ENCODE data around the gene MAT2B. TPM values are rescaled to one million over a fixed set of nuclear protein-coding genes. Genes with fewer than 3 reads are reported as not detected.
A peak's percentile ranks its signal among the peaks of the same experiment; 100 is the strongest.

The MAT2B gene
- polyA plus RNA-seq, 2 of the 4 experiments (the other 2 are of a cell fraction): 58.6 to 74.0 TPM

DNA sequence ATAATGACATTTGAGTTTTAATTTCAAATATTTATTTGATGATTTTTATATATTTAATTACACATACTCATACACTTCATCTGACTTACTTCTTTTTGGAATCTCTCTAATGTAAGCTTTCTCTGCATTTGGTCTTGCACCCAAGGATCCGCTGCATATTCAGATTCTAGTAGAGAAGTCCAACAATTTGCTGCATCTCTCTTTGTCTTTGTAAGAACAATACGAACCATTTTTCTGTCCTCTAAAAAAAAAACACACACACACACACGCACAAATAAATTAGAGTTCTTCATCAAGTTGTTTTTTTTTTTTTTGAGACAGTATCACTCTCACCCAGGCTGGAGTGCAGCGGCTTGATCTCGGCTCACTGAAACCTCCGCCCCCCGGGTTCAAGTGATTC is 48.6 kb upstream of the MAT2B start:
- TF ChIP-seq, protein P1, sequence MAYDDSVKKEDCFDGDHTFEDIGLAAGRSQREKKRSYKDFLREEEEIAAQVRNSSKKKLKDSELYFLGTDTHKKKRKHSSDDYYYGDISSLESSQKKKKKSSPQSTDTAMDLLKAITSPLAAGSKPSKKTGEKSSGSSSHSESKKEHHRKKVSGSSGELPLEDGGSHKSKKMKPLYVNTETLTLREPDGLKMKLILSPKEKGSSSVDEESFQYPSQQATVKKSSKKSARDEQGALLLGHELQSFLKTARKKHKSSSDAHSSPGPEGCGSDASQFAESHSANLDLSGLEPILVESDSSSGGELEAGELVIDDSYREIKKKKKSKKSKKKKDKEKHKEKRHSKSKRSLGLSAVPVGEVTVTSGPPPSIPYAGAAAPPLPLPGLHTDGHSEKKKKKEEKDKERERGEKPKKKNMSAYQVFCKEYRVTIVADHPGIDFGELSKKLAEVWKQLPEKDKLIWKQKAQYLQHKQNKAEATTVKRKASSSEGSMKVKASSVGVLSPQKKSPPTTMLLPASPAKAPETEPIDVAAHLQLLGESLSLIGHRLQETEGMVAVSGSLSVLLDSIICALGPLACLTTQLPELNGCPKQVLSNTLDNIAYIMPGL (CRISPR knock-in tag; IDR thresholded peaks at IDR 0.05; ENCODE audit: borderline replicate concordance): no peak
- no peak for TF ChIP-seq GATA3 (IDR thresholded peaks at IDR 0.05; ENCODE audit: borderline replicate concordance)
- TF ChIP-seq JUN (IDR thresholded peaks at IDR 0.05): no peak
- no peak for TF ChIP-seq BHLHE40 (IDR thresholded peaks at IDR 0.05; ENCODE audit: low read depth, low read length)
- no peak for TF ChIP-seq MAZ (IDR thresholded peaks at IDR 0.05; ENCODE audit: borderline replicate concordance, low read depth, low read length)
- no peak for TF ChIP-seq SMC3 (IDR thresholded peaks at IDR 0.05)
- no peak for TF ChIP-seq EHMT2 (IDR thresholded peaks at IDR 0.05; ENCODE audit: low read depth)
- no peak for TF ChIP-seq ZFP36 (IDR thresholded peaks at IDR 0.05; ENCODE audit: borderline replicate concordance, partially characterized antibody)
- no peak for TF ChIP-seq NFE2L2 (conservative IDR thresholded peaks at IDR 0.05; ENCODE audit: low read length)
- no peak for TF ChIP-seq ZNF302 (CRISPR knock-in tag; IDR thresholded peaks at IDR 0.05)
- TF ChIP-seq SREBF2 (IDR thresholded peaks at IDR 0.05): no peak
- TF ChIP-seq, protein P2, sequence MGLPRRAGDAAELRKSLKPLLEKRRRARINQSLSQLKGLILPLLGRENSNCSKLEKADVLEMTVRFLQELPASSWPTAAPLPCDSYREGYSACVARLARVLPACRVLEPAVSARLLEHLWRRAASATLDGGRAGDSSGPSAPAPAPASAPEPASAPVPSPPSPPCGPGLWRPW (IDR thresholded peaks at IDR 0.05): no peak
- TF ChIP-seq CHD2 (IDR thresholded peaks at IDR 0.05; ENCODE audit: low read length, partially characterized antibody): no peak
- no peak for TF ChIP-seq FOSB (CRISPR knock-in tag; IDR thresholded peaks at IDR 0.05)
- TF ChIP-seq HOXA7 (CRISPR knock-in tag; IDR thresholded peaks at IDR 0.05): no peak
- no peak for TF ChIP-seq HOXB5 (CRISPR knock-in tag; IDR thresholded peaks at IDR 0.05)
- no peak for TF ChIP-seq KDM1A (IDR thresholded peaks at IDR 0.05; ENCODE audit: low read depth)
- Histone ChIP-seq H3K4me3 (no peak overlapping the region), H3K27ac (no peak overlapping the region), H3K4me1 (peaks cover 13% of the 10 kb centered on the region; the same call in 2 of the 3 replicates), H3K4me2 (no peak overlapping the region; the same call in 2 of the 3 replicates), H3K9me3 (no peaks in the 10 kb centered on the region)
- DNase-seq (ENCODE audit: low read depth in 1 of 2, low spot score in 1 of 2): no peak
- ATAC-seq: no peak
- POLR2A ChIA-PET: no interaction called here
- no peak for FAIRE-seq
- CTCF ChIA-PET: no interaction called here
- 97% methylated on average over 7 of the region's 7 CpGs for WGBS (ENCODE audit: missing lambda C conversion rate)

DNA sequence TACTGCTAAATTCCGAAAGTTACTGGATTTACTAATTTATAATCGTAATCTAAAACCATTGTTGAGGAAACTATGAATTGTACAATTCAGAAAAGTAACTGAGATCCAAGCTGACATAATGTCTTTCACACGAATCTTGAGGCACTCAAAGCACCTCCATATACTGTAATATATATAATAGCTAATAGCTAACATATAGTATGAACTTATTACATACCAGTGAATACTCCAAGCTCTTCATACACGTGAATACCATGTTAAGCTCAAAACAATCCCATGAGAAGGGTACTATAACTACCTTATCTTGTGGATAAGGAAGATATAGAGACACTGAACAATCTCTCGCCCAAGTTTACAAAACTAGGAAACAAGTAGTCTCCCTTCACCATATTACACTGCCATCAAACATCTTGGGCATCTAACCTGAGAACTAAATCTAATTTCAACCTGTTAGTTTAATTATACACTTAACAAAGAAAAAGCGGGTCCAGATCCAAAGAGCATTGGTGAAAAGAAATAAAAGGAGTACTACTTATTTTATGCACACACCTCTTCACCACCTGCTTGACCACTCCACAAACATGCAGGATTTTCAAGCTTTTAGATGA is 46.5 kb upstream of the MAT2B start:
- Histone ChIP-seq H3K27ac (peak overlapping the region; percentile 91 to 92), H3K4me1 (peaks cover 27% of the 10 kb centered on the region), H3K9me3 (no peaks in the 10 kb centered on the region), H3K4me3 (peak overlapping the region; percentile 73), H3K4me2 (peak overlapping the region; percentile 90)
- ATAC-seq: no peak
- no peak for DNase-seq (ENCODE audit: low read depth in 1 of 2, low spot score in 1 of 2)
- CTCF ChIA-PET: interaction anchor here (1.6 to 2.1 kb wide), 2 partner anchors 17 to 44 kb away, joined by 4 to 7 read pairs; no protein-coding TSS in a partner anchor
- WGBS (ENCODE audit: missing lambda C conversion rate): 9% methylated on average over 6 of the region's 6 CpGs
- TF ChIP-seq POLR2A (IDR thresholded peaks at IDR 0.05; ENCODE audit: low read length) (no peak), SMC3 (IDR thresholded peaks at IDR 0.05) (no peak), KDM5A (IDR thresholded peaks at IDR 0.05) (no peak), ZSCAN20 (CRISPR knock-in tag; IDR thresholded peaks at IDR 0.05) (no peak), ZFP36 (IDR thresholded peaks at IDR 0.05; ENCODE audit: borderline replicate concordance, partially characterized antibody) (no peak), RCOR1 (IDR thresholded peaks at IDR 0.05; ENCODE audit: low read depth, low read length) (no peak), RFX5 (IDR thresholded peaks at IDR 0.05) (no peak), CHD2 (IDR thresholded peaks at IDR 0.05; ENCODE audit: low read length, partially characterized antibody) (no peak), TFCP2L1 (CRISPR knock-in tag; IDR thresholded peaks at IDR 0.05) (no peak), JUNB (IDR thresholded peaks at IDR 0.05) (no peak), RNF2 (IDR thresholded peaks at IDR 0.05; ENCODE audit: borderline replicate concordance, low read depth) (no peak), CBX8 (IDR thresholded peaks at IDR 0.05) (no peak)
- TF ChIP-seq, protein P1 (CRISPR knock-in tag; IDR thresholded peaks at IDR 0.05; ENCODE audit: borderline replicate concordance): no peak
- POLR2A ChIA-PET: interaction anchor here (1.2 to 5.1 kb wide), 7 partner anchors 9 to 46 kb away, joined by 4 to 76 read pairs (median 17); partner anchors contain the start of genes CCNG1 and MAT2B
- FAIRE-seq: no peak
